ENCODE data around the gene LHX4.

DNA sequence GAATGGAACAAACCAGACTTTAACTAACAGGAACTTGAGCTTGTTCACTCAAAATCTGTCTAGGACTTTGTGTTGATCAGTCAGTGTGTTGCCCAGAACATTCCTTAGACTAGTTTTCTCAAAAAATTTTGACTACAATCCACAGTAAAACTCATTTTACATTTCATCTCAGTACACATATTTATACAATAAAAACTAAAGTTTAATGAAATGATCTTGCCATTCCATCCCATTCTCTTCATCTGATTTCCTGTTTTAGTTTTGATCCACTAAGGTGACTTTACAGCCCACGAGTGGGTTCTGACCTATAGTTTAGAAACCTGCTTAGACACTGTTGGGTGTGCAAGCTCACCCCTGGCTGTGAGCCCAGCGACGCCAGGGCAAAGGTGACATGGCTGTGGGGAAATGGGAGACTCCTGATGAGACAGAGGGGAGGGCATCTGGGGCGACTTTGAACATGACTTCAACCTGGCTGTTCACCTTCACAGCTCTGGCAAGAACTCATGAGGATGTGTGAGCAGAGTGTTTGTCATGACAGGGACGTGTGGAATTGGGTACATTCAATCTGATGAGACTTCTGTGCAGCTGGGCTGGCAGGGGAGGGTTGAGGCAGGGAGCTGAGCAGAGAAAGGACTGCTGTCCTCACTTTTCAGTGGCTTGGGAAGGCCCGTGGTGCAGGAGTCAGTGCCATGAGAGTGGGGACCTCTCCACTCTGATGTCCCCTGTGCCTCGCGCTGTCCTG lies 40.6 kb downstream of the LHX4 start:
- TF ChIP-seq ZNF274 (IDR thresholded peaks at IDR 0.05; ENCODE audit: low read depth, low read length) (no peak), SUZ12 (IDR thresholded peaks at IDR 0.05; ENCODE audit: extremely low read depth, insufficient read depth, insufficient read length) (no peak)

Data from NT2/D1 (cell line).